H1 (cell line): ENCODE measurements around the gene SAG. TPM values are rescaled to one million over a fixed set of nuclear protein-coding genes. Genes with fewer than 3 reads are reported as not detected.

Experiments used
- BRCA1 ChIP-seq: IDR thresholded peaks from 2 replicates; pipeline ENCODE4 v1.6.1; 2012; ENCODE audit warnings: low read depth, low read length, improper control_type of control experiment
- HDAC2 ChIP-seq, 2 experiments: fragments of 300-600 bp in 1 of 2; sonication (generic) in 1 of 2; IDR thresholded peaks; 2 replicates each; pipeline ENCODE4 v1.6.1; 2011 to 2012; ENCODE audit warnings: low read depth in 2 of 2, low read length in 2 of 2, mild to moderate bottlenecking in 2 of 2, moderate library complexity in 2 of 2, borderline replicate concordance in 1 of 2, inconsistent platforms in 1 of 2
- USF2 ChIP-seq: IDR thresholded peaks from 2 replicates; pipeline ENCODE4 v1.6.1; 2011; ENCODE audit warnings: low read length, improper control_type of control experiment
- polyA plus RNA-seq, 7 experiments: library from polyadenylated mRNA; depleted of rRNA in 3 of 7; stranded (reverse) in 5 of 7; unstranded in 2 of 7; fragments of >200 nt in 5 of 7; fragments of 200-250 nt in 2 of 7; gene quantifications; 1 replicate in 5 of 7; 2 replicates in 1 of 7; 4 replicates in 1 of 7; pipeline versions ENCODE4 v1.2.1 to v1.2.3, GENCODE V29; 2011 to 2013; ENCODE audit warnings: missing spikeins in 2 of 7, mixed read lengths in 2 of 7
- total RNA-seq: library from RNA; stranded (reverse); fragmentation: NEBNext Ultra II Directional; extraction: Animal tissue kit (Norgen Biotek cat#: 25700); gene quantifications from 2 replicates; pipeline ENCODE4 v1.2.1, GENCODE V29; 2021

The SAG gene
- total and polyA plus RNA-seq, 2 of the 8 experiments (the other 6 are each of a cell fraction or from before 2014, with no cell fraction given), result not detected

- TF ChIP-seq USF2 (no peak), BRCA1 (no peak), HDAC2 (IDR thresholded peaks at IDR 0.05; ENCODE audit: borderline replicate concordance in 1 of 2, low read depth in 2 of 2, low read length in 2 of 2) (no peak)
These were observed 34.5 kb upstream of the SAG start (continued) for GRCh38 chr2:233273120-233273519.
